Fibroblast of pulmonary artery (primary cell): ENCODE measurements around the gene CIC.

Experiments used
- DNase-seq: peaks from one replicate; pipeline ENCODE4 v3.0.0-alpha.2; 2010; ENCODE audit warnings: low read depth
- H3K4me3 ChIP-seq: replicated peaks from 2 replicates; pipeline ENCODE4 v1.5.1; 2011; ENCODE audit warnings: low read depth, mild to moderate bottlenecking, control low read depth, low read length, moderate library complexity
- CTCF ChIP-seq: IDR thresholded peaks from 2 replicates; pipeline ENCODE4 v1.5.1; 2011; ENCODE audit warnings: mild to moderate bottlenecking, control low read depth, low read length, inconsistent platforms; ENCODE audit errors: missing control alignments

The CIC gene

GRCh38 chr19:42281146-42281826 lies 12.2 kb downstream of the CIC start:
- TF ChIP-seq CTCF: no peak
- H3K4me3 ChIP-seq: peak overlapping the region; percentile 69
- peak; percentile 61 for DNase-seq

GRCh38 chr19:42281827-42282762 lies 13.0 kb downstream of the CIC start:
- peak; percentile 60 for DNase-seq
- no peak for TF ChIP-seq CTCF
- peak overlapping the region; percentile 69 for H3K4me3 ChIP-seq

GRCh38 chr19:42282819-42283187 lies 13.8 kb downstream of the CIC start:
- TF ChIP-seq CTCF: no peak
- no peak overlapping the region for H3K4me3 ChIP-seq
- no peak for DNase-seq

GRCh38 chr19:42283188-42284065 lies 14.4 kb downstream of the CIC start:
- peak; percentile 92 for DNase-seq
- H3K4me3 ChIP-seq: peak overlapping the region; percentile 43
- no peak for TF ChIP-seq CTCF

GRCh38 chr19:42284066-42284501 lies 15.0 kb downstream of the CIC start:
- TF ChIP-seq CTCF: no peak
- peak overlapping the region; percentile 34 for H3K4me3 ChIP-seq

GRCh38 chr19:42284591-42285341 lies 15.7 kb downstream of the CIC start:
- DNase-seq: no peak
- no peak for TF ChIP-seq CTCF

More at GRCh38 chr19:42284066-42284501, 15.0 kb downstream of the CIC start:
- DNase-seq: peak; percentile 81

More at GRCh38 chr19:42284591-42285341, 15.7 kb downstream of the CIC start:
- peak overlapping the region; percentile 76 for H3K4me3 ChIP-seq
